Osteocyte (in vitro differentiated cells): ENCODE results near the gene CPTP. TPM values are rescaled to one million over a fixed set of nuclear protein-coding genes. Genes with fewer than 3 reads are reported as not detected.

ENCODE experiments used
- DNase-seq: peaks from one replicate; pipeline ENCODE4 v3.0.0; 2021; ENCODE audit warnings: mixed read lengths; ENCODE audit not compliant: unreplicated experiment; ENCODE audit errors: extremely low spot score
- H3K27ac Mint-ChIP-seq: one replicate; pipeline ENCODE4 v1.8.0; 2021; ENCODE audit warnings: mild to moderate bottlenecking, mixed read lengths; ENCODE audit not compliant: unreplicated experiment
- H3K27me3 Mint-ChIP-seq: one replicate; pipeline ENCODE4 v1.8.0; 2021; ENCODE audit warnings: mixed read lengths; ENCODE audit not compliant: unreplicated experiment
- H3K36me3 Mint-ChIP-seq: one replicate; pipeline ENCODE4 v1.8.0; 2021; ENCODE audit warnings: mixed read lengths; ENCODE audit not compliant: unreplicated experiment
- H3K4me1 Mint-ChIP-seq: one replicate; pipeline ENCODE4 v1.8.0; 2021; ENCODE audit warnings: mixed read lengths; ENCODE audit not compliant: unreplicated experiment
- H3K4me3 Mint-ChIP-seq: one replicate; pipeline ENCODE4 v1.8.0; 2021; ENCODE audit warnings: mild to moderate bottlenecking, moderate library complexity, mixed read lengths; ENCODE audit not compliant: unreplicated experiment
- H3K9me3 Mint-ChIP-seq: one replicate; pipeline ENCODE4 v1.8.0; 2021; ENCODE audit warnings: mixed read lengths; ENCODE audit not compliant: unreplicated experiment
- total RNA-seq: library from RNA; stranded (reverse); gene quantifications from 2 replicates; pipeline ENCODE4 v1.2.1, GENCODE V29; 2021
- TF ChIP-seq, protein P1 (sequence below): fragments of 200-600 bp; sonication (generic); IDR thresholded peaks from 2 replicates; pipeline ENCODE4 v1.5.0; 2021; ENCODE audit warnings: antibody characterized with exemption, mild to moderate bottlenecking, moderate library complexity

The CPTP gene
- total RNA-seq, 1 donor from 2014 or later = 23.5 TPM

DNA sequence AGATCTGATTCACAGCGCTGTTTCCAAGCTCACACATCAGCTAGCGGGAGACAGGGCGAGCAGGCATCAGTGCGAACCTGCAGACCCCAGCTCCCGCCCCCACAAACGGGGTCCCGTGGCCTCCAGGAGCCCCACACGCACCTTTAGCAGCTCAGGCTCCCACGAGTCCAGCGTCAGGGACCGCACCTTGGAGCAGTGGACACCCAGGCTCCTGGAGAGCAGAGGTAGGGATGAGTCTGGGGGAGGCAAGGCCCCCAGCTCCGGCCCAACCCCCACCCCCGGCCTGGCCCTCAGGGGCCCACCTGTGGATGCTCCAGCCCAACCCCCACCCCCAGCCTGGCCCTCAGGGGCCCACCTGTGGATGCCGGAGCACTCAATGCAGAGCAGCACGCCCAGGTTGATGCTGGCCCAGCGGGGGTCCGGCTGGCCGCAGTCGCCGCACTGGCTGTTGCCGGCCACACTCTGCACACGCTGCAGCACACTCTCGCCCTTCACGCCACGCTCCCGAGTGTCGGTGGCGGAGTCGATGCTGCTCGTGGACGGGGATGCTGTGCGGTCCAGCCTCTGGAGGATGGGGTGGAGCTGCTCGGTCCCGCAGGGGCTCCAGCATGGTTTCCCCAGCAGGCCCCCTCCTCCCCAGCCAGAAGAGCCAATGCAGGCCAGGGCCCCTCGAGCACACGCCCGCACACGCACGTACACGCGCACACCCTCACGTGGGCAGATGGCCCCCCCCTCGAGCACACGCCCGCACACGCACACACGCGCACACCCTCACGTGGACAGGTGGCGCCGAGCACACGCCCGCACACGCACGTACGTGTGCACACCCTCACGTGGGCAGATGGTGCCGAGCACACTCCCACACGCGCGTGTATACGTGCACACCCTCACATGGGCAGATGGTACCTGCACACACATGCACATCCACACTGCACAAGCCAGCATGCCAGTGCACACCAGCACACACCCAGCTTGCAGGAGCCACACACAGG, 28.2 kb upstream of the CPTP start:
- H3K4me3 Mint-ChIP-seq = no peak overlapping the region
- no peaks in the 10 kb centered on the region for H3K36me3 Mint-ChIP-seq
- DNase-seq = no peak
- TF ChIP-seq, protein P1, sequence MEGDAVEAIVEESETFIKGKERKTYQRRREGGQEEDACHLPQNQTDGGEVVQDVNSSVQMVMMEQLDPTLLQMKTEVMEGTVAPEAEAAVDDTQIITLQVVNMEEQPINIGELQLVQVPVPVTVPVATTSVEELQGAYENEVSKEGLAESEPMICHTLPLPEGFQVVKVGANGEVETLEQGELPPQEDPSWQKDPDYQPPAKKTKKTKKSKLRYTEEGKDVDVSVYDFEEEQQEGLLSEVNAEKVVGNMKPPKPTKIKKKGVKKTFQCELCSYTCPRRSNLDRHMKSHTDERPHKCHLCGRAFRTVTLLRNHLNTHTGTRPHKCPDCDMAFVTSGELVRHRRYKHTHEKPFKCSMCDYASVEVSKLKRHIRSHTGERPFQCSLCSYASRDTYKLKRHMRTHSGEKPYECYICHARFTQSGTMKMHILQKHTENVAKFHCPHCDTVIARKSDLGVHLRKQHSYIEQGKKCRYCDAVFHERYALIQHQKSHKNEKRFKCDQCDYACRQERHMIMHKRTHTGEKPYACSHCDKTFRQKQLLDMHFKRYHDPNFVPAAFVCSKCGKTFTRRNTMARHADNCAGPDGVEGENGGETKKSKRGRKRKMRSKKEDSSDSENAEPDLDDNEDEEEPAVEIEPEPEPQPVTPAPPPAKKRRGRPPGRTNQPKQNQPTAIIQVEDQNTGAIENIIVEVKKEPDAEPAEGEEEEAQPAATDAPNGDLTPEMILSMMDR = no peak
- peaks cover 3% of the 10 kb centered on the region for H3K4me1 Mint-ChIP-seq
- no peaks in the 10 kb centered on the region for H3K9me3 Mint-ChIP-seq
- H3K27me3 Mint-ChIP-seq = no peaks in the 10 kb centered on the region
- no peak overlapping the region for H3K27ac Mint-ChIP-seq

DNA sequence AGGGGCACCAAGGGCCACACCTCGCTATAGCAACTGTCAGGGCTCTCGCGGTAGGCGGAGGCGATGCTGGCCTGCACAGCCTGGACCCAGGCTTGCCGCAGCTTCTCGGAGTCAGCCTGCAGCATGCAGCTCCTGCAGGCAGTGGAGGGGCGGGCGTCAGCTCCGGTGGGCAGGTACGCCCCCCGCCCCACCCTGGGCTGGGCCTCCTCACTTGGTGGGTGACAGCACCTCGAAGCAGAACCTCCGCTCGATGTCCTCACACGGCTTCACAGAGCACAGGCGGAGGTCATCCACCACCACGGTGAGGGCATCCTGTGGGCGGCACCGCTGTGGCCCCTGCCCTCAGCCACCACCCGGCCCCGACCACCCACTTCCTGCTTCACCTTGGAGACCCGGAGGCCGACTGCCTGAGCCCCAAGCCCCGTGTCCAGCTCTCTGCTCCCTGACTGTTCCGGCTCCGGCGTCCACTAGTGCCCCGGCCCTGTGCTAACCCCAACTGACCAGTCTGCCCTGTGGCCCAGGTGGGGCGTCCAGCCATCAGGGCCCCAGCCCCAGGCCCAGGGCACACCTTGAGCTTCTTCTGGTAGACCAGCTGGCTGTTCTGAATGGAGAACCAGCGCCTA, 26.7 kb upstream of the CPTP start:
- Mint-ChIP-seq H3K9me3 (no peaks in the 10 kb centered on the region), H3K36me3 (no peaks in the 10 kb centered on the region), H3K4me3 (no peak overlapping the region), H3K4me1 (no peaks in the 10 kb centered on the region), H3K27ac (no peak overlapping the region), H3K27me3 (no peaks in the 10 kb centered on the region)
- DNase-seq = no peak
- TF ChIP-seq, protein P1 = no peak

DNA sequence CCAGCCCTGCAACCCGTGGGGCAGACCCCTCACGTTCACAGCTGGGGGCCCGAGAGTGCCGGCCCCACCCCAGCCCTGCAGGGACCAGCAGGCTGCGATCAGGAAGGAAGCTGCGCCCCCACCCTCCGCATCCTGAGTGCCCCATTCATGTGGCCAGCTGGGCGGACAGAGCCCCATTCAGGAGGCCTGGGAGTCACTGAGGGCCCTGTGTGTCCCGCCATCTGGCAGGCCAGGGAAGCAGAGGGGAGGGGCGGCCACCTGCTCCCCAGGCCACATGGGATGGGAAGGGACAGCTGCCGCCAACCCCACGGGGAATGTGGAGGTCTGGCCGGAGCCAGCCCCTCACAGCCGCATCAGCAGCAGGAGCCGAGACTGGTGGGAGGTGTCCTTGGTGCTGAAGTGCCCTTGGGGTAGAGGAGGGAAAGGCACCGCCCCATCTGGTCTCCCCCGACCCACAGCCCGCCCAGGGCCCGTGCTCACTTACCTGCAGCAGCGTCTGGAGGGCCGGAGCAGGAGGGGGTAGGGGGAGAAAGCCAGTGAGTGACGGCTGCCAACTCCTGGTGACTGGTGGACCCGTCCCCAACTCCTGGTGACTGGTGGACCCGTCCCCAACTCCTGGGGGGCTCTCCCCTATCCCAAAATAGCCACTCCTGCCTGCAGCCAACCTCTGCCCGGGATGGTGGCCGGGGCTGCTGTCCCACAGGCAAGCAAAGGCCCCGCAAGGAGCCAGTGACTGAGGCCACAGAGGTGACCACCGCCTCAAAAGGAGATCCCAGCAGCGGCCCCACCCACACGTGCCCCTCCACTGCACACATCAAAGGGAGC, 25.5 kb upstream of the CPTP start:
- Mint-ChIP-seq H3K36me3 (no peaks in the 10 kb centered on the region), H3K4me3 (no peak overlapping the region), H3K9me3 (no peaks in the 10 kb centered on the region), H3K27ac (no peak overlapping the region), H3K4me1 (peaks cover 6% of the 10 kb centered on the region), H3K27me3 (no peaks in the 10 kb centered on the region)
- no peak for DNase-seq
- TF ChIP-seq, protein P1 = no peak

DNA sequence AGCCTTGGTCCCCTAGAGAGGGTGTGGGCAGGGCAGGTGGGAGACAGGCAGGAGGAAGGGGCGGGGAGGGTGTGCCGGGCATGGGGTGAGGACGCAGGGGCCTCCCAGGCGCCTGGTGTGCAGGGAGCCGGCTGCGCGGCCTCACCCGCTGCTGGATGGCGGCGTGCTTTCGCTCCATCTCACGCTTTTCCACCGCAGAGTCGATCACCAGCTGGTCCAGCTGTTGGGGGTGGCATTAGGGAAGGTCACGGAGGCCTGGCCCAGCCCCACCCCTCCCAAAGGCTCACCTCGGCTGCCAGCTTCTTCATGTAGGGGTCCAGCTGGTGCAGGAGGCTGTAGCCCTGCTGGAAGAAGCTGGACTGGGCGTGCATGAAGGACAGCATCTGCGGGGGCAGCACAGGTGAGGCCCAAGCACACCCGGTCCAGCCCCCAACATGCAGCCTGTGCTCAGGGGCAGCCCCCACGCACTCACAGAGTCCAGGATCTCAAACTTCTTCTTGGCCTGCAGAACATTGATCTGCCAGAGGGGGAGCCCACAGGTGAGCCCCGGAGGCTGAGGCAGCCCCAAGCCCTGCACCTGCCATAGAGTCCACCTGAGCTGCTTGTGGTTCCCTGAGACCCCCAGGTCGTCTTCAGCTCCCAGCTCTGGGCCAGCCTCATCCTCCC, 24.8 kb upstream of the CPTP start:
- no peak for DNase-seq
- H3K36me3 Mint-ChIP-seq = no peaks in the 10 kb centered on the region
- no peaks in the 10 kb centered on the region for H3K27me3 Mint-ChIP-seq
- H3K27ac Mint-ChIP-seq = no peak overlapping the region
- H3K4me3 Mint-ChIP-seq = no peak overlapping the region
- no peaks in the 10 kb centered on the region for H3K9me3 Mint-ChIP-seq
- TF ChIP-seq, protein P1 = peak; percentile 32
- peaks cover 11% of the 10 kb centered on the region for H3K4me1 Mint-ChIP-seq
